SW 1271 (cell line): Measurements from ENCODE around the gene ID2.
"Not testable (repeated sequence)": the region's sequence is repeated elsewhere in the genome, so short reads cannot be mapped to it uniquely, and the experiment has no call there.

Experiments
- DNase-seq, 2 experiments: peaks; one replicate each; lab custom pipeline; 2025; lab: John Stamatoyannopoulos, UW

The ID2 gene

DNA sequence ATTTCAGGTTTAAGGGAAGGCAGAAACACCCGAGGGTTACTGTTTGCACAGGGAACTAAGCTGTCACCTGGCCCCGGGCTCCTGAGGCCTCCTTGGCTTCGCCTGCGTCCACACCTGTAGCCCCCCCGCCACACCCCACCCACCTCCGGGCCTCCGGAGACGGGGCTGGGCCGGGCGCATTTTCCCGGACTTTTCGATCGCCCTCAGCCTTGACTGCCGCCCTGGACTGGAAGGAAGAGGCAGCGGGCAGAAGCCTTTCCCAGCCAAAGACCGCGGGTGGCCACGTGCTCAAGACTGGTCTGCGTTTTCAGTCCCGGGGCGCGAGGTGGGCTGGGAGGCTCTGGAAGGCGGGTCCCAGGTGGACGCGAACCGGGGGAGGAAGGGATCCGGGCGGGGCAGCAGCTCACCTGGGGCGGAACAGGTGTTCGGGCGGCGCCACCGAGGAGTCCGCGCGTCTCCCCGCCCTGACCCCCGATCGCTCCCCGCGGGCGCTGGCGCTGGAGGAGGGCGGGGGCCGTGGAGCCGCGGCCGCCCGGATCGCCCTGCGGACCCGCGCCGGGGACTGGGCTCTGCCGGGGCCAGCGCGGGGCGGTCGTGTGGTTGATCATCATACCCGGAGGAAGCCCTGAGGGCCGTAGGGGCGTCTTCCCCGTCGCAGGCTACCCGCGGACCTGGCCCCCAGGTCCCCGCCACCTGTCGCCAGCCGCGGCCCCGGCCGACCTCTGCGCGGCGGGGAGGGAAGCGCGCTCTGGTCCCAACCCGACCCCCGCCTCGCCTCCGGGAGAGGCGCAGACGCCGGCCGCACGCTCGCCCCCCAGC lies 3.2 kb downstream of the ID2 start:
- no peak for DNase-seq

DNA sequence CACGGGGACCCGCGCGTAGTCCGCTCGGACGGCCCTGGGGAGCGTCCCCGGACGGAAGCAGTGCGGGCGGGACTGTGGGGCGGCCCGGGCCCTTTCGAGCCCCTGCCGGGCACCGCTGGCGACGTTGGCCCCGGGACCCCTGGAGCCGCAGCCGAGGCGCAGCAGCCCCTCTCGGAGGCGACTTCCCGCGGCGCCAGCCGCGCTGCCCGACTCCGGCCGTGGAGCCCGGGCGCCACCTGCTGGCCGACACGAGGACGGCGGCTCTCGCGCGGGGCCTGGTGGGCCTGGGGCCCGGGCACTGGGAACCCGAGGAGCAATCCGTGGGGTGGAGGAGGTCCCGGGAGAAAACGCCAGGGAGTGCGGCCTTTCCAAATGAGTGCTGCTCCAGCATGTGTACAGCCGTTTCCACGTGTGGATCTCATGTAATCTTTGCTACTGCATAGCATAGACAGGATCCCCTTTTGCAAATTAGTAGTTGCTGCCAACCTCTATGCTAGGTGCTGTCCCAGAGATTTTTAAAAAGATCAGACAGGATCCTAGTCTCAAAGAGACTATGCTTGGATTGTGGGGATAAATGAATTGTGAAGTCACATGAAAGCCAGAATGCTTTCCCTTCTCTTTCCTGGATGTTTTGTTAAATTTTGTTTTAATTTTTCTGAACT lies 4.0 kb downstream of the ID2 start:
- no peak for DNase-seq

DNA sequence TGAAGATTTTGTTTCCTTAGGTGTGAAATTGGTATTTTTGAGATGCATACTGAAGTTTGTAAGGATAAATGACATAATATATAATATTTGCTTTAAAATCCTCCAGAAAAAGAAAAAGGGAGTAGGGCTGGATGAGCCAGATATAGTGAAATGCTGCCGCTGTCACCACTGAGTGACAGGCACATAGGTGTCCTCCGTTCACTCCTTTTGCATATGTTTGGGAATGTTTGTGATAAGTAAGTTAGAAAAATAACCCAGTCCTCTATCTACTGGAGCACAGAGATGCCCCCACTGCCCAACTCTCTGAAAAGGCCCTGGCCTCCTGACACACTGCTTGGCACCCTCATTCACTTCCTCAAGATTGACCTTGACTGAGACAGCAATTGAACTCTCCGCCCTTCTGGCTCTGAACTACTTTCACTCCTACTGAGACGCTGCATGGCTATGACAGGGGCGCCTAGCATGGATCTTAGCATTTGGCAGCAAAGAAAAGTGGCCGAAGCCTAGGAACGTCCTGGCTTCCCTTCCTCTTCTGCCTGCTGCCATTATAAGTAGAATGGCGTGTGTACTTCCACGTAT lies 10.1 kb downstream of the ID2 start:
- no peak for DNase-seq

DNA sequence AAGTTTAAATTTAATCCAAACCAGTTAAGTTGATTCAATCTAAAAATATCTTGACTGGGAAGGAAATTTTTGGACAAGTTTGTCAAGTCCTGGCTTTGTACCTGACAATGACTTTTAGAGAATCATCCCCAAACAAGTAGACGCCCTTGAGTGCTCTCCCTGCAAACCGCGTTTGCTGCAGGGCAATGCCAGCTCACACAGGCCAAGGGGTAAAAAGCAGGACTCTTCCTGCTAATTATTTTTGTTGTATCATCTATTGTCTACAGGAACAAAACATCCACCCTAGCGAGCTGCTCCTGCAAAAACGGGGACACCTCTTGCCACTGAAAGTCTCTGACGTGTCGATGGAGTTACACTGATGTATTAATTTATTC lies 10.9 kb downstream of the ID2 start:
- DNase-seq, result no peak

DNA sequence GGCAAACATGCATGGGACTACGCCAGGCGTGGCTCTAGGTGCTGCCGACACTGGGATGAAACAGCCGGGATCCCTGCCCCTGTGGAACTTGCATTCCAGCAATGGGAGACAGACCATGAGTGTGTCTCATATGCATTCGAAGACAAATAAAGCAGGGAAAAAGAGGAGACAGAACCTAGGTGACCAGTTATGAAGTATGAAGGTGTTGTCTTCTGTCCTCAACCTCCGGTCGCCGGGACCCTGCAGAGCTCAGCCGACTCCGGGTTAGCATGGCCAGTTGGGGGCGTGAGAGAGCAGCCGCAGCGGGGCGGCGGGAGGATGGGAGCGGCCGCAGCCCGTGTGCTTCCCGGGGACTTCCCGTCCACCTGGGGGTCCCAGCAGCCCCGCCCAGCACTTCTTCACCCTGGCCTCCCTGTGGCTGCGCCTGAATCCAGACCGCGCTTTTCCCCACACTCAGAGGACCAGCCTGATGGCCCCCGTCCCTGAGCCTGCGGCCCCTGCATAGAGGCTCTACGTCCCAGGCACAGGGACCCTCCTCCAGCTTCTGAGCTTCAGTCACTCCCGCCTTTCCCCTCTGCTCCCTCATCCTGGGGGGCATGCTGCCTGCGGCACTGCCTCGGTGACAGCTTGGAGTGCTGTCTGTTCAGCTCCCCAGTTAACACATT lies 11.4 kb downstream of the ID2 start:
- DNase-seq, result no peak

DNA sequence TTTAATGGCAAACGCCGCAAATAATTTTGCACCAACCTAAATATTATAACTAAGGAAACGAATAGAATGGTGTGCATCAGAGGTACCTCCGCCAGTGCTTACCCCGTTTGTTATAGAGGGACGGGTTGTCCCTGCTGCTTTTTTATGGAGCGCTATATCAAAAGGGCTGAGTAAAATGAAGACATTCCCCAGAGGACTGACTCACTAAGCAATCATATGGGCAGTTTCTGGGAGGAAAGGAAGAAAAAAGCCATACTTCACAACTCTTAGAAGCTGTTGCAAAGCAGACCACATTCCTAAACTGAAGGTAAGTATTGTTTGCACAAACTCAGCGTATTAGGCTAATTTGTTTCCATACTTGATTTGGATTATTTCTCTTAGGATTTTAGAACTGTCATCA lies 12.9 kb downstream of the ID2 start:
- no peak for DNase-seq

DNA sequence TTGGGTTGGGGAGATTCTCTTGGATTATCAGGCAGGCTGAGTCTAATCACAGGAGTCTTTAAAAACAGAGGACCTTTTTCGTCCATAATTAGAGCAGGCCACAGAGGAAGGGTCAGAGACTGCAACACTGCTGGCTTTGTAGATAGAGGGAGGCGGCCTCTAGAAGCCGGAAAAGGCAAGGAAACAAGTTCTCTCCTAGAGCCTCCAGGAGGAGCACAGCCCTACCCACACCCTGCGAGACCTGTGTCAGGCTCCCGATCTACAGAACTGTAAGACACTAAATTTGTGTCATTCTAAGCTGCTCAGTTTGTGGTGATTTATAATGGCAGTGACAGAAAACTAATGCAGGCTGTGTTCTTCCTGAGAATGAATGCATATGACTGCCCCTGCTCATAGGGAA lies 15.3 kb downstream of the ID2 start:
- DNase-seq, result no peak

DNA sequence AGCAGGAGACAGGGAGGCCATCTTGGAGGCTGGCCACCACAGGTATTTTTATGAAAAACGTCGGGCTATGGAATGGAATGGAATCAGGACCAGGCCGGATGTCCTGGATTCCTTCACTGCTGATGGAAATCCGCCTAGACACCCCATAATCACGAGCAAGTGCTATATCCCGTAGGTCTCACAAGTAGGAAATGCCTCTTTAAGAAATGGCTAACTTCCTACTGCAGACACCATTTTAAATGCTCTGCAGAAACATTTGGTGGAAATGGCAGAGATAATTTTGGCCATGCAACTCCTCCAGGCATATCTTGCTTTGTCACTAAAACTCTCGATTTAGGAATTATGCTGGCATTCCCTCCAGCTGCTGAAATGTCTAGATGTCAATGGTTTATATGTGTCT lies 18.0 kb downstream of the ID2 start:
- DNase-seq, result no peak

DNA sequence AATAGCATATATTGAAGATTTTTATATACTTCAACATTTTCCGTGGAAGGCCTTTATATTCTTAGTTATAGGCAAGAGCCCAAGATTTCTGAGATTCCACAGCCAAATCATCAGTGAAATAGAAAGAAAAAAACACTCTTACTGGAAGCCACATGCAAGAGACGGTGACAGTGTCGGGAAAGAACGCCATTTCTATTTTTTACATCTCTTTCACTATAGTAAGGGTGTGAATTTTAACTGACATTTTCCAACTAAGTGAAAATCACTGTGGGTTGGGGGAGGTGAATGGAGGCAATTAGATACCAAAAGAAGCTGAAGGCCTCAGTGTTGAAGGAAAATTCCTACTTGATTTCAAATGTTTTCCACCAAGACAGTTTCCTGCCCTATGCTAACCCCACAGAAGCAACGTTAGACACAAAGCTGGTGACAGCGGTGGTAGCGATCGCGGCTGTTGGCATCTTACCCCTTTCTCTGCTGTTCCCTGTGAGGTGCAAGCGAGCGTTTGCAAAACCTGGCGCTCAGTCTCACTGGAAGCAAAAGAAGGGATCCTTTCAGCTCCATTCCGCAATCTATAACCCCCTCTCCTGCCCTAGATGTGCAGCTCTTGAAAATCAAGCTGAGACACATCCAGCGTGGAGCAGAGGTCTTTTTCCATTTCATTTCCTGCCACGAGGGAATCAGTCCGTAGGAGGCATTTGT lies 20.0 kb downstream of the ID2 start:
- no peak for DNase-seq

DNA sequence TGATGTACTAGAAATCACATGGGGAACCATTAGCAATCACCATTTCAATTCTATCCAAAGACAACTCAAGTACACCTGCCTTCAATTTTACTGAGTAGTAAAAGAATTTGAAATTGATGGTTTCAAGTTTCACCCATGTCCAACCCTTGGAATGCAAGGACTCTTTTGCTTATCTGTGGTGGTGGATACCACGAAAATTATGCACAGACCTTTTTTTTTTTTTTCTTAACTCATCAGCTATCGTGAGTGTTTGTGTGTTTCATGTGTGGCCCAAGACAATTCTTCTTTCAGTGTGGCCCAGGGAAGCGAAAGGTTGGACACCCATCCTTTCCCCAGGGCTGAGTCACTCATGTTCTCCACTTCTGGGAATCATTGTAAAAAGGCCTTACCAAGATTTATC lies 23.1 kb downstream of the ID2 start:
- no peak for DNase-seq

DNA sequence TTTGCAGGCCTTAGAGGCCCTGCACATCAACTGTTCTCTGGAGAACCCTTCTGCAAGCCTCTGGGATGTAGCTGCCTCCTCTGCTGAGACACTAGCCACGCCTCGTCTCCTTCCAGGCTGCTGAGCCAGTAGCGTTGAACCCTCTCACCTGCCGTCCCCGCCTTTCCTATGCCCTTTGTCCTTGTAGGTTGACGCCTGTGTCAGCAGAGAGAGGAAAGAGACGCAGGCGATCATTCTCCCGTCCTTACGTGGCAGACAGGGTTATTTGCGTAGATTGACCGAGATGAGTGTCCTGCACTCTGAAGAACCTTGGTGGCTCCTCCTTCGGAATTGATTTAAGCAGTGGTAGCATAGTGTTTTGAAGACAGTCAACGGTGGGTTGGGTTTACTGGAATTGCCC lies 27.8 kb downstream of the ID2 start:
- no peak for DNase-seq

DNA sequence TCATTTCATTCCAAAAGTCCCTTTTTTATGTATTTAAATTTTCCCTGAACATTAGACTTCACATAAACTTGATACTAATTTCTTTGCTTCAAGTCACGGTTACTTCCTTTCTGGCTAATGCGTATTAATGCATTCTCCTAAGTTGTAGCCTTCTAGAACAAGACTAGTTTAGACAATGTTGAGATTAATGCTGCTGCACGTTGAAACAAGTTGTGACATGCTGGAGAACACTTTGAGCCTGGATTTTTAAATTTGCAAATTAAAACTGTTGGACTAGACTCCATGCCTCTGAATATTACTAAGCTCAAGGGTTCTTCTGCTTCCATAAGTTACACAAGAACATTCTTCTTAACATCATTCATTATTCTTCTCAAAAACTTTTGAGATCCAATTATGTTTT lies 29.1 kb downstream of the ID2 start:
- DNase-seq, result no peak

DNA sequence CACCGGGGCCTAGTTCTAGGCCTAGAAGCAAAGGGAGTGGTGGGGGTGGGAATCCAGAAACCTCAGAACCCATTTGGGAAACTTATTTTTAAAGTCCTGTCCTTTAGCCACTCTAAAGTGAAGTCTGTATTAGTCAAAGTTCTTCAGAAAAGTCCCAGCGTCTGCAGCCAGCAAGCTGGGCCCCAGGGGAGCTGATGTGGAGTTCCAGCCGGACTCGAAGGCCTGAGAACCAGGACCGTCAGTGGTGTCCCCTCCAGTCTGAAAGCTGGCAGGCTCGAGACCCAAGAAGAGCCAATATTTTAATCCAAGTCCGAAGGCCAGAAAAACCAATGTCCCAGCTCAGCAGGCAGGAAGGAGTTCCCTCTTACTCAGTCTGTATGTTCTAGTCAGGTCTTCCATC lies 32.4 kb downstream of the ID2 start:
- DNase-seq, result no peak

DNA sequence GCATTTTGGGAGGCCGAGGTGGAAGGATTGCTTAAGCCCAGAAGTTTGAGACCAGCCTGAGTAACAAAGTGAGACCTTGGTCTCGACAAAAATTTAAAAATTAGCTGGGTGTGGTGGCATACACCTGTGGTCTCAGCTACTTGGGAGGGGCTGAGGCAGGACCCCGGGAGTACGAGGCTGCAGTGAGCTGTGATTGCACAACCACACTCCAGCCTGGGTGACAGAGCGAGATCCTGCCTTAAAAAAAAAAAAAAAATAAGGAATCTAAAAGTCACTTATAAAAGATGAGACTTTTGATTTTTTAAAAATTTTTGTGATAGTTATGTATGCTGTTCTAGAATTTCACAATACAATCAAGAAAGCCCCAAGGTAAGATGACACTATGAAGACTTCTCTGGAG lies 33.1 kb downstream of the ID2 start:
- DNase-seq, result no peak

DNA sequence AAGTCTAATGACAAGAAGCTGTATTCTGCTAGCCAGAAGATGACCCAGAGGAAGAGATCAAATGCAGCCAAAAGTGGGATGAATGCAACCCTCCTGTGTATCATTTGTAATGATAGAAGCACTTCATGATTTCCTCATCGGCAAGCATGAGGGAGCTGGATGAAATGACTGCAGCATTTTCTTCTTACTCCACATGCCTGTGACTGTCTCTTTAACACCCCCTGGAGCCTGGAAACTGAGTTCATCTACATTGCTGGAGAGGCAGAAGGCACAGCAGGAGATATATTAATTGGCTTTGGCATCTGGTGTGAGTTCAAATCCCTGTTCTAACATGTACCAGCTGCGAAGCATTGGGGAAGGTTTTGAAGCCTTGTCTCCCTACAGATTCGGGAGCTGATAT lies 37.7 kb downstream of the ID2 start:
- no peak for DNase-seq

DNA sequence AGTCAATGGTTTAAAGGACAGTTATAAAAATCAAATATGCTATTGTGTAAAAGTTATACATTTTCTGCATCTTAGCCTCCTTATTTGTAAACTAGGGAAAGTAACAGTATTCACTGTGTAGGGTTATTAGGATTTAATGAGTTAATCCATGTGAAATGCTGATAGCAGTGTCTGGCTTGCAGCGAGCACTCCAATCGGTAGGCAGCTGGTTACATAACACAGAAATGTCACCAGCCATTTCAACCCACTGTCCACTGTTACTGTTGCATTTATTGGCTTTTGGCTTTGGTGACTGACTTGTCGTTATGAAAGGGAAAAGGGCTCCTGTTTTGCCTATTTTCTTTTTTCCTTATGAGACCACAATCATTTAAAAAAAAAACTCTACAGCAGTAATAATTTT lies 38.9 kb downstream of the ID2 start:
- no peak for DNase-seq

DNA sequence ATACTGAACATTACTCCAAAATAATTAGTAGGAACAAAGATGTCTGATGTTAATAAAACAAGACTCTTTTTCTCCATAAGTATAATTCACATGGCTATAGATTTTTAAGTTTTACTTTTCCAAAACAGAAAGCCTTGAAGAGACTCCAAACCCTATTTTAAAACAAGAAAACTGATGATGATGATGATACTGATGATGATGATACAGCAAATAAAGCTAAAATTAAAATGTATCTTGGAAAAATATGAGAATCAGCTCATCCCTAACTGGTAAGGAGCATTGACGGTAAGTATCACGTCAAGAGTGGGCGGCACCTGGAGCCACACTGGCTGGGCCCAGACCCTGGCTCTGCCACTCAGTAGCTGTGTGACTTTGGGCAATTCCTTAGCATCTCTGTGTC lies 39.6 kb downstream of the ID2 start:
- no peak for DNase-seq

DNA sequence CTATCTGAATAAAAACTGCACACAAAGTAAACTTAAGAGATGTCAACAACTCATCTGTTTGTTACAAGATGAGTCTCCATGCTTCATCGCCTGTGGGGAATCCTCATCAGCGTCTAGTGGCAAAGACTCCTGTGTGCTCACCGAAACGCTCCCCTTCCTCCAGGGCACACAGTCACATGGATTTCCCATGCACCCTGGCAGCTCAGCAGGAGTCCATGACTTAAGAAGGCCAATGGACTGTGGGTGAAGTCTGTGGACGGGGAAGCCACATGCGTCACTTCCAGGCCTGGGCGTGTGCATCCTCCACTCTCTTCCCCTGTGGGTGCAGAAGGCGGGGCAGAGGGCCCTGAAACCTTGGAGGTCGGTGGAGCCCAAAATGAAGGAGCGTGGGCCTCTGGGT lies 41.1 kb downstream of the ID2 start:
- no peak for DNase-seq

DNA sequence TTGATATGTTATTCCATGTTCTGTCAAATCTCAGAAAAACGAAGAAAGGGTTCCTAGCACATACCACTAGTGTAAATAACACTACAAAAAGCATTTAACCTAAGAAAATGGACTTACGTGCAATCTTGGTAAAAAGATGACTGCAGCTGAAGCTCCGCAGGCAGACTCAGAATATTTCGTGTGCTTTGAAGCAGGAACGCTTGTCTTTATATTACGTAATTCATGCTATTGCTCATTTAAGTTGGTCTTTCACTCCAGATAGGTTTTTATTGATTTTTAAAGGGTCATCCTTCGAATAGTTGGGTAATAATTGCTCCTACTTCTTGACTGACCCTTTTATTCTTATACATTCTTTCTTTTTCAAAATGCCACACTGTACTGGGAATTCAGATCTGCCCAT lies 44.0 kb downstream of the ID2 start:
- DNase-seq, result no peak

DNA sequence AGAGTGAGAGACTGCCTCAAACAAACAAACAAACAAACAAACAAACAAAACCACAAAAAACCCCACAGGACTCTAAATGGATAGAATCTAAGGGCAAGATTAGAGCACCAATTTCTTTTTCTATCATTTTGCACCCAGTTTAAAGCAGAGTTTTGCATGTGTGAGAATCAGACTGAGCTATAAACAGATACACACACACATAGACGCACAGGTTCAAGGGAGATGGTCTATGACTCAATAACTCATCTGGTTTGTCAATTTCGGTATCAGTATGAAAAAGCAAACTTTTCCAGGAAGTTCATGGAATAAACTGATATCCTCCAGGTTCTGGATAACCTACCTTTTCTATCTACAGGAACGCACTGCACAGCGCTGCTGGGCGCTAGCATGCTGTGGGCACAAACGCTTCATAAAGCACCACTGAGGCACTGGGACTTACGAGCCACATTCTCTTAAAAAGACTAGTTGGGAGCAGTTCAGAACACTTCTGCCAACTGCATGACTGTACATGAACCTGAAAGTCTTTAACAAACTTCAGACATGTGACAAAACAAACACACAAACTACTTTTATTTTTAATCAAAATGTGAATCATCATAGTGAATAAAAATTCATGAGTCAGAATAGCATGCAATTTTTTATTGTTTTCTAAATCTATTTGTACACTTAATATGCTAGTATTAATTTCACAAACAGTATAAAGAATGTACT lies 46.6 kb downstream of the ID2 start:
- no peak for DNase-seq

DNA sequence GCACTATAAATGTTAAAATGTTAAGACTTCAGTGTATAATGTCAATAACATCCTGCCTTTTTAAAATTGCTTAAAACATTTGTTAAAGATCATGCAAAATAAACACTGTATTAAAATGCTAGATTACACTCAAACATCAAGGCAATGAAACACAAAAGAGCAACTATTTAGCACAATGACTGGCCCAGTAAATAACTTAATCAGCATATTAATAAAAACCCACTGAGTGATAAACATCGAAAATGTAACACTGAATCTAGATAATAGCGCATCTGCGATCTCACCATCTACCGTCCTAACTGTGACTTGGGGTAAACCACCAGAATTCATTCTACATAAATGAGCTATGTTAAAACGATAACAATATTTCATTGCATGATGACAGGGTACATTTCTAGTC lies 47.2 kb downstream of the ID2 start:
- DNase-seq, result not testable (repeated sequence)

DNA sequence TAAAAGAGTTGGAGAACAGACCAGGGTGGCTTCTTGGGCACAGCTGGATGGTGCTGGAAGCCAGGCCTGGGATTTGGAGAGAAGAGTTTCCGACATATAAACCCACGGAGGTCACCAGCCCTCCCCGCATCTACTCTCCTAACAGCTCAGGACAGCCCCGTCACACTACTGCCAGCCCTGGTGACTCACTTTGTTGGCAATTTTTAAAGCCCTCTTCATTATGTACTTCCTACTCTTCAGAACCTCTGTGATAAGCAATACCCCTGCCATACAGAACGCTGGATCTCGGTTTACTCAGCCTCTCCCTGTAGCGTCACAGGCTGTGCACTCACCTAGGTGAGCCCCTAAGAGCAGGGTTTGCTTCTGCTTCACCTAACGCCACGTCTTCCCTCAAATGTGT lies 48.1 kb downstream of the ID2 start:
- no peak for DNase-seq
